Epithelial cell of proximal tubule (primary cell): Measurements from ENCODE around the gene PDSS2. TPM values are rescaled to one million over a fixed set of nuclear protein-coding genes. Genes with fewer than 3 reads are reported as not detected.
"Not testable (repeated sequence)": the region's sequence is repeated elsewhere in the genome, so short reads cannot be mapped to it uniquely, and the experiment has no call there.

Experiments used
- DNase-seq: peaks from one replicate; pipeline ENCODE4 v3.0.0-alpha.2; 2011; ENCODE audit warnings: low read depth
- H3K4me3 ChIP-seq: 2 replicates; pipeline ENCODE4 v1.5.1; 2011; ENCODE audit warnings: low read depth, mild to moderate bottlenecking, low read length
- CTCF ChIP-seq: conservative IDR thresholded peaks from 2 replicates; pipeline ENCODE4 v1.5.1; 2012; ENCODE audit warnings: low read depth, mild to moderate bottlenecking, low read length
- total RNA-seq: library from RNA; depleted of rRNA; stranded (reverse); fragments of >200 nt; gene quantifications from 2 replicates; pipeline ENCODE4 v1.2.3, GENCODE V29; 2015

PDSS2 gene
- total RNA-seq, 1 donor from 2014 or later = 7.4 TPM

GRCh38 chr6:107293350-107293749 is 166.0 kb downstream of the PDSS2 start:
- H3K4me3 ChIP-seq = no peak overlapping the region
- TF ChIP-seq CTCF = no peak
- no peak for DNase-seq

DNA sequence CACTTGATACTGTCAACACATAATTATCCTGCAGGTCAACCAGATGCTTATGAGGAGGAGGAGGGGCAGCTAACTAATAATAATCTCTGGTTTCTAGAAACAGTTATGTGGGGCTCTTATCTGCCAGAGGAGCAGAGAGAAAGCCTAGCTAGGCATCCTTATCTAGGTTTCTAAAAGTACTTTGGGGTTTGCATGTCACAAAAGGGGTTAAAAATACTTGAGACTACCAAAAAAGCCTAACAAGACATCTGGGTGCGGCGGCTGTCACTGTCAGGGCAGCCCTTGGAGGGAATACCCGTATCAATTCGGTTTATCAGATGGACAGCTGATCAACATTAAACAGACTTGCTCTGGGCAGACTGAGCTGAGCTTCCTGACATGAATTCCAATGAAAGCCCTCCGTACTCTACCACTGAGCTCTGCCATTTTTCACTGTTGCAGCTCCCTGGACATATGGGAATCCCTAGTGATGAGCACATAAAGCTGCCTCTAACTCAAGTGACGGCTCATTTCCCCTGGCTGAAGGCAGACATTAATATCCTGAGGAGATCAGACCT is 166.6 kb downstream of the PDSS2 start:
- H3K4me3 ChIP-seq = no peak overlapping the region
- DNase-seq = no peak
- no peak for TF ChIP-seq CTCF

- no peak overlapping the region for H3K4me3 ChIP-seq
- no peak for TF ChIP-seq CTCF
- no peak for DNase-seq
Measured at GRCh38 chr6:107290491-107290890, 168.9 kb downstream of the PDSS2 start.

DNA sequence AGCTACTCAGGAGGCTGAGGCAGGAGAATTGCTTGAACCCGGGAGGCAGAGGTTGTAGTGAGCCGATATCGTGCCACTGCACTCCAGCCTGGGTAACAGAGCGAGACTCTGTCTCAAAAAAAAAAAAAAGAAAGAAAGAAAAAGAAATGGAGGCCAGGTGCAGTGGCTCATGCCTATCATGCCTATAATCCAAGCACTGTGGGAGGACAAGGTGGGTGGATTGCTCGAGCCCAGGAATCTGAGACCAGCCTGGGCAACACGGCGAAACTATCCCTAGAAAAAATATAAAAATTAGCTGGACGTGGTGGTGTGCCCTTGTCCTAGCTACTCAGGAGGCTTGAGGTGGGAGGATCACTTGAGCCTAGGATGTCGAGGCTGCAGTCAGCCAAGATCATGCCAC is 170.1 kb downstream of the PDSS2 start:
- DNase-seq = not testable (repeated sequence)

DNA sequence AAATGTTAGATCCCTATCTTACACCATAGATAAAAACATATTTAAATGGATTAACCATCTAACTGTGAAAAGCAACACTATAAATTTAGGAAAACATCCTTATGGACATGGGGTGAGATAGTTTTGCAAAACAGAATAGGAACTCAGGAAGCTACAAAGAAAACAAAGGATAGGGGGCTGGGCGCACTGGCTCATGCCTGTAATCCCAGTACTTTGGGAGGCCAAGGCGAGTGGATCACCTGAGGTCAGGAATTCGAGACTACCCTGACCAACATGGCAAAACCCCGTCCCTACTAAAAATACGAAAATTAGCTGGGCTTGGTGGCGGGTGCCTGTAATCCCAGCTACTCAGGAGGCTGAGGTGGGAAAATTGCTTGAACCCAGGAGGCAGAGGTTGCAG is 173.7 kb downstream of the PDSS2 start:
- not testable (repeated sequence) for DNase-seq

More for the DNA sequence above, 170.1 kb downstream of the PDSS2 start:
- H3K4me3 ChIP-seq = not testable (repeated sequence)

GRCh38 chr6:107284805-107285204 is 174.6 kb downstream of the PDSS2 start:
- no peak for DNase-seq
- no peak for TF ChIP-seq CTCF
- no peak overlapping the region for H3K4me3 ChIP-seq

More for the DNA sequence above, 173.7 kb downstream of the PDSS2 start:
- H3K4me3 ChIP-seq = not testable (repeated sequence)

- no peak for TF ChIP-seq CTCF
- DNase-seq = no peak
- H3K4me3 ChIP-seq = no peak overlapping the region
Measured at GRCh38 chr6:107280791-107281190, 178.6 kb downstream of the PDSS2 start.

DNA sequence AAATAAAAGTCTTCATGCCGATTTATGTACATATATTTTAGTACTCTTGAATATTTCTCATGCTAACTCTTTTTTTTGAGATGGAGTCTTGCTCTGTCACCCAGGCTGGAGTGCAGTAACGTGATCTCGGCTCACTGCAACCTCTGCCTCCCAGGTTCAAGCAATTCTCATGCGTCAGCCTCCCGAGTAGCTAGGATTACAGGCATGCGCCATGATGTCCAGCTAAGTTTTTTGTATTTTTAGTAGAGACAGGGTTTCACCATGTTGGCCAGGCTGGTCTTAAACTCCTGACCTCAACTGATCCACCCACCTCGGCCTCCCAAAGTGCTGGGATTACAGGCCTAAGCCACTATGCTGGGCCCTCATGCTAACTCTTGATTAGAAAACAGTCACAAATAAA is 179.4 kb downstream of the PDSS2 start:
- DNase-seq, H3K4me3 ChIP-seq: not testable (repeated sequence)
